Sigmoid colon (tissue), 4 donors: ENCODE measurements around the gene DYNC1I1.

Experiments
- POLR2A ChIP-seq, 2 donors: fragments of 450-650 bp; IDR thresholded peaks; one replicate each; pipeline ENCODE4 v1.6.1; 2016; ENCODE audit warnings: antibody characterized with exemption in 2 of 2, mild to moderate bottlenecking in 2 of 2, moderate library complexity in 2 of 2
- POLR2AphosphoS5 ChIP-seq, 4 donors: sonication (generic); formaldehyde crosslinking; IDR thresholded peaks; one replicate each; pipeline ENCODE4 v1.6.1; 2017; ENCODE audit warnings: antibody characterized with exemption in 4 of 4
- TF ChIP-seq, protein P1 (sequence below), 4 experiments: fragments of 450-650 bp in 3 of 4; fragments of 200-600 bp in 1 of 4; IDR thresholded peaks; one replicate each; pipeline ENCODE4 v1.5.1; 2016 to 2019; ENCODE audit warnings: antibody characterized with exemption in 4 of 4, mild to moderate bottlenecking in 3 of 4, moderate library complexity in 2 of 4

DNA sequence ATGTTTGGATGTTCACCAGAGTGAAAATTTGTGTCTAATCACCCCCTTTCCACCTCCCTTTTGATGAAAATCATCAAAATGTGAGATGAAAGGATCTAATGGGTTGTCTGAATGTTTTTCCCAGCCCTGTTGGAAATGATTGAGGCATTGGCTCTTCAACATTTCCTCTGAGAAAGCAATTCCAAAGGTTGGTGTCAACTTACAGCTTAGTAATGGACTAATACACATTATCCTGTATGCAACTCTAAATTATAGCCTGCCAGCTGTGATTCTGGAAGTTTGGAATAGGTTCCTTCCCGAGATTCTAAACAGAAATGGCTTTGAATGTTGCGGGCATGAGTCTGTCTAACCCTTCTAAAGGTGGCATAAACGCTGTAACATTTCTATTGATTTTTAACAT, 152.9 kb downstream of the DYNC1I1 start:
- TF ChIP-seq POLR2A (IDR thresholded peaks at IDR 0.05) (no peak), POLR2AphosphoS5 (IDR thresholded peaks at IDR 0.05) (no peak)
- TF ChIP-seq, protein P1, sequence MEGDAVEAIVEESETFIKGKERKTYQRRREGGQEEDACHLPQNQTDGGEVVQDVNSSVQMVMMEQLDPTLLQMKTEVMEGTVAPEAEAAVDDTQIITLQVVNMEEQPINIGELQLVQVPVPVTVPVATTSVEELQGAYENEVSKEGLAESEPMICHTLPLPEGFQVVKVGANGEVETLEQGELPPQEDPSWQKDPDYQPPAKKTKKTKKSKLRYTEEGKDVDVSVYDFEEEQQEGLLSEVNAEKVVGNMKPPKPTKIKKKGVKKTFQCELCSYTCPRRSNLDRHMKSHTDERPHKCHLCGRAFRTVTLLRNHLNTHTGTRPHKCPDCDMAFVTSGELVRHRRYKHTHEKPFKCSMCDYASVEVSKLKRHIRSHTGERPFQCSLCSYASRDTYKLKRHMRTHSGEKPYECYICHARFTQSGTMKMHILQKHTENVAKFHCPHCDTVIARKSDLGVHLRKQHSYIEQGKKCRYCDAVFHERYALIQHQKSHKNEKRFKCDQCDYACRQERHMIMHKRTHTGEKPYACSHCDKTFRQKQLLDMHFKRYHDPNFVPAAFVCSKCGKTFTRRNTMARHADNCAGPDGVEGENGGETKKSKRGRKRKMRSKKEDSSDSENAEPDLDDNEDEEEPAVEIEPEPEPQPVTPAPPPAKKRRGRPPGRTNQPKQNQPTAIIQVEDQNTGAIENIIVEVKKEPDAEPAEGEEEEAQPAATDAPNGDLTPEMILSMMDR (IDR thresholded peaks at IDR 0.05) = no peak
